GM19395 (cell line): Measurements from ENCODE around the gene HAUS5.
"Not testable (repeated sequence)": the region's sequence is repeated elsewhere in the genome, so short reads cannot be mapped to it uniquely, and the experiment has no call there.

ENCODE experiments used
- ATAC-seq: cut with Tn5 transposase; IDR thresholded peaks from one replicate; pipeline ENCODE4 v1.9.1; 2021; ENCODE audit warnings: mild to moderate bottlenecking, moderate library complexity; ENCODE audit not compliant: unreplicated experiment

The HAUS5 gene, protein sequence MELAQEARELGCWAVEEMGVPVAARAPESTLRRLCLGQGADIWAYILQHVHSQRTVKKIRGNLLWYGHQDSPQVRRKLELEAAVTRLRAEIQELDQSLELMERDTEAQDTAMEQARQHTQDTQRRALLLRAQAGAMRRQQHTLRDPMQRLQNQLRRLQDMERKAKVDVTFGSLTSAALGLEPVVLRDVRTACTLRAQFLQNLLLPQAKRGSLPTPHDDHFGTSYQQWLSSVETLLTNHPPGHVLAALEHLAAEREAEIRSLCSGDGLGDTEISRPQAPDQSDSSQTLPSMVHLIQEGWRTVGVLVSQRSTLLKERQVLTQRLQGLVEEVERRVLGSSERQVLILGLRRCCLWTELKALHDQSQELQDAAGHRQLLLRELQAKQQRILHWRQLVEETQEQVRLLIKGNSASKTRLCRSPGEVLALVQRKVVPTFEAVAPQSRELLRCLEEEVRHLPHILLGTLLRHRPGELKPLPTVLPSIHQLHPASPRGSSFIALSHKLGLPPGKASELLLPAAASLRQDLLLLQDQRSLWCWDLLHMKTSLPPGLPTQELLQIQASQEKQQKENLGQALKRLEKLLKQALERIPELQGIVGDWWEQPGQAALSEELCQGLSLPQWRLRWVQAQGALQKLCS

DNA sequence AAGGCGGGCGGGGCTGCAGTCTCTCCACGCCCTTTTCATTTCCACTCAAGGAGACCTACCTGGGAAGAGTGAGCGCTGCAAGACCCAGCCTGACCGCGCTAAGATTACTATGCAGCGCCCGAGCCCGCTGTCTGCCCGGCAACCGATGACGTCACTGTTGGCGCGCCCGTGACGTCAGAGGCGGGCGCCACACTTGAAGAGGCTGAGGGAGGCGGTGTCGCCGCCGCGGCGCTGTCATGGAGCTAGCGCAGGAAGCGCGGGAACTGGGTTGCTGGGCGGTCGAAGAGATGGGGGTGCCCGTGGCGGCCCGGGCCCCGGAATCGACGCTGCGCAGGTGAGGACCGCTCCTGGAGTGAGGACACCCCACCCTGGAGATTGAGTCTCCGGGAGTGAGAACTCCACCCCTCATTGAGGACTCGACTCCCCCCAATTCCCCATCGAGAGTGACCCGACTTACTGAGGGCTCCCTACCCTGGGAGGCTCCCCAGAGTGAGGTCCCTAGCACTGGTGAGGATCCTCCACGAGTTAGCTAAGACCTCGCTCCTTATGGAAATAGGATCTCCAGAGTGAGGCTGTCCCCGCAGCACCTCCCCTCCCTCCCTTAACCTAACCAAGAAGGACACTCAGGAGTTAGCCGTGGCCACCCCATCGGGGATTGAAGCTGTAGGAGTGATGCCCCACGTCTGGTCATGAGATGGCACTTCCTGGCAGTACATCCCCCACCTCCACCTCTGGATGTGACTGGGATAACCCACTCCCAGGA, at the start of gene HAUS5:
TSS of gene HAUS5 (plus strand) at position 177 of the 763 bp plus-strand sequence. CDS start at position 237, 60 bp downstream.
- ATAC-seq: peak; percentile 83

DNA sequence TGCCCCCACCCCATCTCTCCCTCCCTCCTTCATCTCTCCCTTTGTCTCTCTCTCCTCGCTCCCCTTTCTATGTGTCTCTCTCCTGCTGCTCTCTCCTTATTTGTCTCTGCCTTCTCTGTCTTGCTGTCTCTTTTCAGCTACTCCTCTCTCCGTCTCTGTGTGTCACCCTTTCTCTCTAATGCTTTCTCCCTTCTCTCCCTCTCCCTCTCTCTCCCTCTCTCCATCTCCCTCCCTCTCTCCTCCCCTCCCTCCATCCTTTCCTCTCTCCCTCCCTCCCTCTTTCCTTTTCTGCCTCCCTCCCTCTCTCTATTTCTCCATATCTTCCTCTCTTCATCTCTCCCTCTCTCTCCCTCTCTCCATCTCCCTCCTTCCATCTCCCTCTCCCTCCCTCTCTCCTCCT, 49.8 kb upstream of the HAUS5 start:
- no peak for ATAC-seq

DNA sequence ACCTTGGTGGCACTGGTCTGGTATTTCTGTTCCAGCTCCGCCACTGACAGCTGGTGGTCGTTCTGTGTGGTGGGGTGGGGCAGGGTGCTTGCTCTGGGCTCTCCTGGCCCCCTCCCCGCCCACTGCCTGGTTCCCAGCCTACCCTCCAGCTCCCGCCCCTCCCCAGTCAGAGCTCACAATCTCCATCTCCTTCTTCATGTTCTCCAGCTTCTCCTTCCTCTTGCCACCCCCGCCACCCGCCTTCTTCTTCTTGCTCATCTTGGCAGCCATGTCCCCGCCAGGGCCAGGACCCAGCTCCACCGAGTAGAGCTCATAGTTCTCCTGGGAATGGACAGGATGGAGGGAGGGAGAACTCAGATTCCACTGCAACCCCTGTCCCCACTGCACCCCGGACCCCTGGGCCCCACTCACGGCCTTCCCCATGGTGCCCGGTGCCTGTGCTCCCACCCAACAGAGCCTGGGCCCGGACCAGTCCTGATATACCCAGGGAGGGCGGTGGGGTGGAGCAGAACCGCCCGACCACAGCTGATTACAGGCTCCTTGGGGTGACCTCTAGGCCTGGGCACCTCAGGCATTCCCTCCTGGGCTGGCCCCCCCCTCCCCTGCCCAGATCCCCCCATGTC, 49.2 kb upstream of the HAUS5 start, which contains the start of gene ATP4A:
TSS of gene ATP4A (minus strand) at position 452 of the 623 bp plus-strand sequence. CDS start at position 423, 29 bp downstream.
- ATAC-seq: no peak

DNA sequence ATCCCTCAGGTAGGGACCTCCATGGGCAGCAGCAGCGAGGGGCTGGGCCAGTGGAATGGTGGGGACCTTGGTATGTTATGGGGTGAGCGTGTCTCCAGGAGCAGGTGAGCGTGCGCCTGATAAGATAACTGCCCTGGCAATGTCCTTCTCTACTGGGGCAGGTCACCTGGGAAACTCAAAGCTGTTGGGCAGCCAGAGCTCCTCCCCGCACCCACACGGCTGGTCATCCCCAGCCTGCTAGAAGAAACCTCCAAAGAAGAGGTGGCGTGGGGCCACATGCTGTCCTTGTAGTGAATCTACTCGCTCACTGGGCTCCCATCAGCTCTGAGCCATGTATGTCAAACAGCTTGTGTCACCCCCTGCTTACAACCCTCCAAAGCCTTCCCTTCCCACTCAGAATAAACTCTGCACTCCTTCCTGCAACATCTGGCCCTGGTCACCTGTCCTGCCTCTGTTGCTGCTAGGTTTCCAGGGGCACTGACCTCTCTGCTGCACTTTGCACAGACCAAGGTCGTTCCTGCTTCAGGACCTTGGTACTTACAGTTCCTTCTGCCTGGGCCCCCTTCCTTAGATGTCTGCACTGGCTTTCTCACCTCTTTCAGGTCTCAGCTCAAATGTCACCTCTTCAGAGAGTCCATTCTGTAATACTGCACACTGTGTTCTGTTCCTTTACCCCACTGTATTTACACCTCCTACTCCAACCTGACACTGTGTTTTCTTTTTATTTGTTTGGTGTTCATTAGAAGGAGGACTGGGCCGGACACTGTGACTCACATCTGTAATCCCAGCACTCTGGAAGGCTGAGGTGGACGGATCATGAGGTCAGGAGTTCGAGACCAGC, 47.3 kb upstream of the HAUS5 start:
- ATAC-seq: no peak

DNA sequence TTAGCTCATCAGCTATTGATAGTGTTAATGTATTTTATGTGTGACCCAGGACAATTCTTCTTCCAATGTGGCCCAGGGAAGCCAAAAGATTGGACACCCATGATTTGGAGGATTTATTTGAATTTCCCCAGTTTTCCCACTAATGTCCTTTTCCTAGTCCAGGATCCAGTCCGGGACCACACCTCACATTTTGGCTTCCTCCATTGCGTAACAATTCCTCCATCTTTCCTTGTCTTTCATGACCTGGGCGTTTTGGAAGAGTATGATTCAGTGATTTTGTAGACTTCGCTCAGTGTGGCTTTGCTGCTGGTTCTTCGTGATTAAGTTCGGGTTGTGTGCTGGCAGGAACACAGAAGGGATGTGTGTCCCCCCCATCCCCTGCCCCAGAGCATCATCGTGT, 45.8 kb upstream of the HAUS5 start:
- no peak for ATAC-seq

DNA sequence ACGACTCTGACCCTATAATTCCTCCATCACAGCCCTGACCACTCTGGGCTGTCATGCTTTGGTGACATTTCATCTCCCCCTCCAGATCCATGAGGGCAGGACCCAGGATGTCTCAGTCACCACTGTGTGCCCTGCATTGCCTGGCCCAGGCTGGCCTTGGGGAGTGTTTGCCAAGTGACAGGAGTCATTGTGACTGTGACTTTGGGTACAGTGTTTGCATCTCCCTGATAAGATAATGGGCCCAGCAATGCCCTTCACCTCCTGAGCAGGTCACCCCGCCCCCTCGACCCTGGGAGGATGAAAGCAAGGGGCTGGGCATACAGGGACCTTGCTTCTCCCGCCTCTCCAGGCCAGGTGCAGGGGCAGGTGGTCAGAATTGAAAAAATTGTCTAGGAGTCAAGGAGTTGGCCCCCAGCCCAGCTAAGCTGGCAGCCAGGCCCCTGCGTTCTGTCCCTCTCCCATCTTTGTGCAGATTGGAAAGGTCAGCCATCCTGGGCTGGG, 43.2 kb upstream of the HAUS5 start:
- ATAC-seq: no peak

DNA sequence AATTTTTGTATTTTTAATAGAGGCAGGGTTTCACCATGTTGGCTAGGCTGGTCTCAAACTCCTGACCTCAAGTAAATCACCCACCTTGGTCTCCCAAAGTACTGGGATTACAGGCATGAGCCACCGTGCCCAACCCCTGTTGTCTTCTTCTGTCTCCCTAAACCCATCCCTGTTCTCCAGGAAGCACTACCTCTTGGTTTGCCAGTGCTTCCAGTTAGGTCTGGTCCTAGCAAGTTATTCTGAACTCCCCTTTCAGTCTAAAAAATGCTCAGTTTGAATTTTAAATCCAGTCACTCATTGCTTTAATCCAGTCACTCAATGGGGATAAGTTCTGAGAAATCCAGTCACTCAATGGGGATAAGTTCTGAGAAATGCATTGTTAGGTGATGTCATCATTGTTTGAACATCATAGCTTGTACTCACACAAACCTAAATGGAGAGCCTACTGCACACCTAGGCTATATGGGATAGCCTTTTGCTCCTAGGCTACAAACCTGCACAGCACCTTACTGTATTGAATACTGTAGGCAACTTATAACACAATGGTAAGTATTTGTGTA, 41.0 kb upstream of the HAUS5 start:
- ATAC-seq: no peak

DNA sequence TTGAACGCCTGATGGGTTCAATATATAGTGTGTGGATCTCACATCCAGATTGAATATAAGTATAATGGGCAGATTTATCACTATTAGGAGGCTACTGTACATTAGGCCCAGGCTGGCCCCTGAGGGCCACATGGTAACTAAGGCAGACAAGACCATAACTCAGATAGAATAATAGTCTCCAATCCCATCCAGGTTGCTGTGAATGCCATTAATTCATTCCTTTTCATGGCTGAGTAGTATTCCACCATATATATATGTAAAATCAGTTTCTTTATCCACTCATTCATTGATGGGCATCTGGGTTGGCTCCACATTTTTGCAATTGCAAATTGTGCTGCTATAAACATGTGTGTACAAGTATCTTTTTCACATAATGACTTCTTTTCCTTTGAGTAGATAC, 34.6 kb upstream of the HAUS5 start:
- no peak for ATAC-seq

DNA sequence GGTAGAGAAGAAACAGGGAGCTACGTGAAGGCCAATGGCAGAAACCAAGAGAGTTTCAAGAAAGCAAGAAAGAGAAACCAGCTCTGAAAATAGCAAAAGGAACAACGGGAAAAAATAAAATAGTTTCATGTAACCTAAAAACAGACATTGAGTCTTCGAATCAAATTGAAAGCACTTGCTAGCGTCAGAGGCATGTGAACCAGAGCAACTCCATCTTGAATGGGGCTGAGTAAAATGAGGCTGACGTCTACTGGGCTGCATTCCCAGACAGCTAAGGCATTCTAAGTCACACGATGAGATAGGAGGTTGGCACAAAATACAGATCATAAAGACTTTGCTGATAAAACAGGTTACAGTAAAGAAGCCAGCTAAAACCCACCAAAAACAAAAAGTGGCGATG, 33.8 kb upstream of the HAUS5 start:
- no peak for ATAC-seq

DNA sequence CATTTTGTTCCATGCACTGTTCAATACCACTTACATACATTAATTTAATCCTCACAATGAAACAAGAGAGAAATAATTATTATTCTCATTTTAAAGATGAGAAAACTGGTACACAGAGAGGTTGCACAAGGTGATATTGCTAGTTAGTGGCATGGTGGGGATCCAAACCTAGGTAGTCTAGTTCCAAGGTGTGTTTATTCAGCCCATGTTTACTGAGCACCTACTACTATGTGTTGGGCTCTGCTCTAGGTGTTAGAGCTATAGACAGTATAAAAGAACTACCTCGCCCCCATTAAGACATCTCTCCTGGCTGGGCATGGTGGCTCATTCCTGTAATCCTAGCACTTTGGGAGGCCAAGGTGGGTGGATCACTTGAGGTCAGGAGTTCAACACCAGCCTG, 29.8 kb upstream of the HAUS5 start:
- ATAC-seq: no peak

DNA sequence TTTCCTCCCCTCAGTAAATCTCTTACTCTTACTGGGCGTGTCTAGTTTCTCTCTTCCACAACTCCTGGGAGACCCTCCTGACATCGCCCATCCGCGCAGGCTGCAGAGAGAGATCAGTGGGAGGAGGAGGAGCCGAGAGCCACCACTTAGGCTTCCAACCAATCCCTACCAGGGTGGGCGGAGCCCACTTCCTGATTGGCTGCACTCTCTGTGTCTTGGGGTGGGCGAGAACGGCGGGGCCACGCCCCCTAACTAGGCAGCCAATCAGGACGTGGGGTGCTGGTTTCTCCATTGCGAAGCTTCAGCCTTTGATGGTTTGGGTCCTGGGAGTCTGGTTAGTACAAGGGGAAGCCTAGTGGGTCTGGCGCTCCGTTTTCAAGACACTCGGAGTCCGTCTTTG, 26.7 kb upstream of the HAUS5 start, which contains the start of gene PMIS2:
TSS of gene PMIS2 (plus strand) at position 326 of the 400 bp plus-strand sequence. CDS start 87 bp downstream, outside the sequence.
- ATAC-seq: no peak

DNA sequence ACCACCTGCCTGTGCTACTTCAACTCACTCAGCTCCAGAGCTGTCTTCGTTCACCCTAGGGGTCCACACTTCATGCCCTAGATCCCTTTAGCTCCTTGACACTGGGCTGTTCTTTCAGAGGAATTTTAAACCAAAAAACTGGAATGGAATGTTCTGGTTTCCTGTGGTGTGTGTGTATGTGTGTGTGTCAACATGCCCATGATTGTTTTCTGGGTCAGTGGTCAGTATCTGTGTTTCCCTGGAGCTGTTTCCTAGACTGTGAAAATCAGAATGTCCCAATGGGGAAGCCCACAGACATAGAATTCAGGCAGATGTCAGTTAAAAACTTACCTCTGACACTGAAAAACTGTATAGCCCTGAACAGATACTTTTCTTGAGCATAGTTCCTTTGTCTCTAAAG, 25.2 kb upstream of the HAUS5 start:
- ATAC-seq: no peak

DNA sequence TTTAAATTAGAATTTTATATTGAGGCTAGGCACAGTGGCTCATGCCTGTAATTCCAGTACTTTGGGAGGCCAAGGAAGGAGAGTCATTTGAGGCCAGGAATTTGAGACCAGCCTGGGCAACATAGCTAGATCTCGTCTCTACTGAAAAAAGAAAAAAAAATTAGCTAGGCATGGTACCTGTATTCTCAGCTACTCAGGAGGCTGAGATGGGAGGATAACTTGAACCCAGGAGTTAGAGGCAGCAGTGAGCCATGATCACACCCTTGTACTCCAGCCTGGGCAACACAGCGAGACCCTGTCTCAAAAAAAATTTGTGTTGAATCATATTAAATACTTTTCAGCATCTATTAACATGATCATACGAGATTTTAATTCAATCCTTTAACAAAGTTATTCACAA, 21.7 kb upstream of the HAUS5 start:
- ATAC-seq: no peak

DNA sequence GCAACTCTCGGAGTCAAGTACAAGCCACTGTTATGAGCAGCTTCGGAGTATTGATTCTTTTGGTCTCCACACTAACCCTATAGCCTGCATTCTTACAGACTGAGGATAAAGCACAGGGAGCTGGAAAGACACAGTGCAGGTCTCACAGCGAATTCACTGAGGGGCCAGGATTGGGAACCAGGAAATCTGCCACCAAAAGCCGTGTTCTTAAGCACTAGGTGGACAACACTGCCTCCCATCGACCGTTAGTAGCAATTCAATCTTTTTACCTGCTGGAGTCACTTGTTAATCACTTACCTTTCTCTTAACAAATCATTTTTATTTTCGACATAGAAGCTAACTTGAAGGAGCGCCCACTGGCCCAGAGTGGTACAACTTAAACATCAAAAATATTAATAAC, 20.3 kb upstream of the HAUS5 start:
- no peak for ATAC-seq

DNA sequence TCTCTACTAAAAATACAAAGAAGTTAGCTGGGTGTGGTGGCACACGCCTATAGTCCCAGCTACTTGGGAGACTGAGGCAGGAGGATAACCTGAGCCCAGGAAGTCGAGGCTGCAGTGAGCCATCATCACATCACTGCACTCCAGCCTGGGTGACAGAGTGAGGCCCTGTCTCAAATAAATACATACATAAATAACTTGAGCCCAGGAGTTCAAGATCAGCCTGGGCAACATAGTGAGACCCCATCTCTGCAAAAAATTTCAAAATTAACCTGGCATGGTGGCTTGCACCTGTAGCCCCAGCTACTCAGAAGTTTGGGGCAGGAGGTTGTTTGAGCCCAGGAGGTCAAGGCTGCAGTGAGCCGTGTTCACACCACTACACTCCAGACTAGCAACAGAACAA, 17.5 kb upstream of the HAUS5 start:
- ATAC-seq: not testable (repeated sequence)

DNA sequence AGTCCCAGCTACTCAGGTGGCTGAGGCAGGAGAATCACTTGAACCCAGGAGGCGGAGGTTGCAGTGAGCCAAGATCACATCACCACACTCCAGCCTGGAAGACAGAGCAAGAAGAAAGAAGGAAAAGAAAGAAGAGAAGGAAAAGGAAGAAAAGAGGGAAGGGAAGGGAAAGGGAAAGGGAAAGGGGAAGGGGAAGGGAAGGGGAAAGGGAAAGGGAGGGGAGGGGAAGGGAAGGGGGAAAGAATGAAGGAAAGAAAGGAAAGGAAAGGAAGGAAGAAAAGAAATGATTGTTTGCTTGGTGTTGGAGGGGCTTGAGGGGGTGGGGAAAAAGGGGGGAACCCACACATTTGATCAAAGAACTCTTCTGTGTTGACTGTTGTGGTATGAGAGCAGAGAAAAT, 16.6 kb upstream of the HAUS5 start:
- ATAC-seq: no peak

DNA sequence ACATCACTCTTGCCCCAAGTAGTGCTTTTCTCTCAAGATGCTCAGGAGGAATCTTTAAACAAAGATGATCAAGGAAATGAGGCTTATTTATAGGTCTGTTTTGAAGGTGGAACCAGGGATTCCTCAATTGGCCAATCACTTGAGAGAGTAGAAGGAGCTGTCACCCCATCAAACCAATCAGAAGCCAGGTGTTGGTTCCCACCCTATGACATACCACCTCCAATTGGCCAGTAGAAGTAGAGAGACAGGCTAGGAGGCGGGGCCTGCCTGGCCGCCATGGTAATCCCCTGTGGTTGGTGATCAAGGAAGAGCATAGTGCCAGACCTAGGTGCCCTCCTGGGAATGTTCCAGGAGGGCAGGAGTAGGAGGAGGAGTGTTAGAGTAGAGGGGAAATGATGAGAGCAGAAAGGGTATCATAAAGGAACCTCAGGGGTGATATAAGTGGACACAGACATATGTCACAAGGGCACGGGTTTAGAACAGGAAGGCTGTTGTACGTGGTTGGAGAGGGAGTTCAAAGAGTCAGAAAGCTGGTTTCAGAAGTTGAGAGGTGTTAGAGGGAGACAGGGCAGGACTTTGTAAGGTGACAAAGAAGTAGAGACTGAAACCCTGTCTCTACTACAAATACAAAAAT, 16.1 kb upstream of the HAUS5 start:
- peak; percentile 69 for ATAC-seq

DNA sequence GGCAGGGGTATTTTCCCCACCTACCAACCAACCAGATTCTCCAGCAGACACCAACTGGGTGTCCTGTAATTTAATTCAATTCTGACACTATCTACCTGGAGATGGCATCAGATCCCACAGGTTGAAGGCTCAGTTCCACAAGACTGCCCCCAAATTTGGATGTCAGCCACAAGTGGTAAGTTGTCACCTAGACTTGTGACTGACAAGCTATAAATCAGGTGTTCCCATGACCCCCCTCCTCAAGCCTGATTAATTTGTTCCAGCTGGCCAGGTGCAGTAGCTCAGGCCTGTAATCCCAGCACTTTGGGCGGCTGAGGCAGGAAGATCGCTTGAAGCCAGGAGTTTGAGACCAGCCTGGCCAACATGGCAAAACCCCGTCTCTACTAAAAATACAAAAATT, 10.6 kb upstream of the HAUS5 start:
- ATAC-seq: no peak

DNA sequence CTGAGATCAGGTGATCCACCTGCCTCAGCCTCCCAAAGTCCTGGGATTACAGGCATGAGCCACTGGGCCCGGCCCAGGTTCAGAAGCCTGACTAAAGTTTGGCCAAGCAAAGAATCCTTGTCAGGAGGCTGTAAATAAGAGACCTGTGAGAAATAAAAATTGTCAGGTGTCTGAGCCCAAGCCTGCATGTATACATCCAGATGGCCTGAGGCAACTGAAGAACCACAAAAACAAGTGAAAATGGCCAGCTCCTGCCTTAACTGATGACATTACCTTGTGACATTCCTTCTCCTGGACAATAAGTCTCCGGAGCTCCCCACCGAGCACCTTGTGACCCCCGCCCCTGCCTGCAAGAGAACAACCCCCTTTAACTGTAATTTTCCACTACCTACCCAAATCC, 8.1 kb upstream of the HAUS5 start:
- ATAC-seq: not testable (repeated sequence)
